IMR-90 (cell line): ENCODE measurements around the gene IP6K1.

Source experiments
- NFE2L2 ChIP-seq: fragments of 150-350 bp; IDR thresholded peaks from 2 replicates; pipeline ENCODE4 v1.6.1; 2016; ENCODE audit warnings: low read depth, mild to moderate bottlenecking, low read length
- POLR2A ChIP-seq: IDR thresholded peaks from 2 replicates; pipeline ENCODE4 v1.6.1; 2012; ENCODE audit warnings: mild to moderate bottlenecking, low read depth, low read length
- SMC3 ChIP-seq: fragments of 150-350 bp; IDR thresholded peaks from 2 replicates; pipeline ENCODE4 v1.6.1; 2016; ENCODE audit warnings: low read depth, mild to moderate bottlenecking, antibody characterized with exemption, low read length, moderate library complexity
- TF ChIP-seq, protein P1 (sequence below): conservative IDR thresholded peaks from 2 replicates; pipeline ENCODE4 v1.5.1; 2012; ENCODE audit warnings: mild to moderate bottlenecking, low read depth, low read length, improper control_type of control experiment

DNA sequence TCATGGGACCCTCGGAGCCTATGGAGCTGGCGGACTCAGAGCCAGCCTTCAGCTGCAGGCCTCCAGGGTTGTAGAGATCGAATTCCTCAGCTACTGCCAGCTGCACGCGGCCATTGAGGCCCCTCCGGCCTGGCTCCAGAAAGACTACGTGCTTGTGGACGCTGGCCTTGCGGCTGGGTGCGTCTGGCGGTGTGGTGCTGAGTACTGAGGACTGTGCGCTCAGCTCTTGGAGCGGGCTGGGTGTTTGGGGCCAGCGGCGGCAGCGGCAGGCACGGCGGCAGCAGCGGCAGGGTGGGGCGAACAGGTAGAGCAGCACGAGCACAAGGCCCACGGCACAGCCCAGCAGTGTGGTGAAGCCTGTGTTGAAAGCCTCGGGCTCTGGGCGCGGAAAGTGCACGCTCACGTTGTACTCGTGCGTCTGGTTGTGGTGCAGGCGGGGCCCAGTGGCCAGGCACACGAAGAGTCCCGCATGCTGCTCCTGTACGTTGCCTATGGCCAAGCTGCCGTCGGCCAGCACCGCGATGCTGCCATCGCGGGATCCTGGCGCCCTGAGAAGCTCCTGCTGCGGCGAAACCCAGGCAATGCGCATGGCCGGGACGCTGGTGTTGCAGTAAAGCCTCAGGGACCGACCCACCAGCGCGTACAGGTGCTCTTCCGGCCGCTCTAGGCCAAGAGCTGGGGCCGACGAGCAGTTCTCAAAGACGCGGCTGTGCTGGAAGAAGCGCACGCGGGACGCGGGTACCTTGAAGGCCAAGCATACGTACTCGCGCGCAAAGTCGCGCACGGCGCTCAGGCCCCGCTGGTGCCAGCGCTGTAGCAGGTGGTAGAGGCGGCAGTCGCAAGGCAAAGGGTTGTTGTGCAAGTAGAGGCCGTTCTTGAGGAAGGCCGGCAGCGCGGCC is 68.1 kb downstream of the IP6K1 start:
- TF ChIP-seq NFE2L2 (no peak), SMC3 (no peak), POLR2A (no peak)
- TF ChIP-seq, protein P1, sequence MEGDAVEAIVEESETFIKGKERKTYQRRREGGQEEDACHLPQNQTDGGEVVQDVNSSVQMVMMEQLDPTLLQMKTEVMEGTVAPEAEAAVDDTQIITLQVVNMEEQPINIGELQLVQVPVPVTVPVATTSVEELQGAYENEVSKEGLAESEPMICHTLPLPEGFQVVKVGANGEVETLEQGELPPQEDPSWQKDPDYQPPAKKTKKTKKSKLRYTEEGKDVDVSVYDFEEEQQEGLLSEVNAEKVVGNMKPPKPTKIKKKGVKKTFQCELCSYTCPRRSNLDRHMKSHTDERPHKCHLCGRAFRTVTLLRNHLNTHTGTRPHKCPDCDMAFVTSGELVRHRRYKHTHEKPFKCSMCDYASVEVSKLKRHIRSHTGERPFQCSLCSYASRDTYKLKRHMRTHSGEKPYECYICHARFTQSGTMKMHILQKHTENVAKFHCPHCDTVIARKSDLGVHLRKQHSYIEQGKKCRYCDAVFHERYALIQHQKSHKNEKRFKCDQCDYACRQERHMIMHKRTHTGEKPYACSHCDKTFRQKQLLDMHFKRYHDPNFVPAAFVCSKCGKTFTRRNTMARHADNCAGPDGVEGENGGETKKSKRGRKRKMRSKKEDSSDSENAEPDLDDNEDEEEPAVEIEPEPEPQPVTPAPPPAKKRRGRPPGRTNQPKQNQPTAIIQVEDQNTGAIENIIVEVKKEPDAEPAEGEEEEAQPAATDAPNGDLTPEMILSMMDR: no peak
